SK-N-MC (cell line): Measurements from ENCODE around the gene PGBD4.

ENCODE experiments used
- EZH2 ChIP-seq: fragments of 200-600 bp; sonication (generic); IDR thresholded peaks from one replicate; pipeline ENCODE4 v1.6.1; 2017; ENCODE audit warnings: antibody characterized with exemption
- POLR2AphosphoS5 ChIP-seq: IDR thresholded peaks from 2 replicates; pipeline ENCODE4 v1.6.1; 2012; ENCODE audit warnings: mild to moderate bottlenecking, low read depth, low read length, borderline replicate concordance

- TF ChIP-seq POLR2AphosphoS5 (no peak), EZH2 (no peak)
Measured at GRCh38 chr15:34107315-34107714, 5.4 kb downstream of the PGBD4 start.
